ENCODE data around the gene SLC29A1.

DNA sequence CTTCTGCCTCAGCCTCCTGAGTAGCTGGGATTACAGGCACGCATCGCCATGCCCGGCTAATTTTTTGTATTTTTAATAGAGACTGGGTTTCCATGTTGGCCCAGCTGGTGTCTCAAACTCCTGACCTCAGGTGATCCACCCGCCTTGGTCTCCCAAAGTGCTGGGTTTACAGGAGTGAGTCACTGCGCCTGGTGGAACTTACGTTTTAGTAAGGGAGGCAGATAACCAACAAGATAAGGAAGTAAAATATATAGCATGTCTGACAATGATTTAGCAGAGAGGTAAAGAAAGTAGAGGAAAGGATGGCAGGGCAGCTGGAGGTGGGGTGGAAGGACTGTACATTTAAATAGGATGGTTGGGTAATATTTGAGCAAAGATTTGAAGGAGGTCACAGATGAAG is 19.4 kb upstream of the SLC29A1 start:
- TF ChIP-seq GLIS3 (CRISPR knock-in tag; IDR thresholded peaks at IDR 0.05) (no peak), BACH2 (CRISPR knock-in tag; IDR thresholded peaks at IDR 0.05; ENCODE audit: borderline replicate concordance) (no peak), ZNF70 (CRISPR knock-in tag; IDR thresholded peaks at IDR 0.05) (no peak), SNAI2 (CRISPR knock-in tag; IDR thresholded peaks at IDR 0.05) (no peak), TOX (CRISPR knock-in tag; IDR thresholded peaks at IDR 0.05; ENCODE audit: borderline replicate concordance) (no peak), RARB (CRISPR knock-in tag; IDR thresholded peaks at IDR 0.05) (no peak)
- TF ChIP-seq, protein P1, sequence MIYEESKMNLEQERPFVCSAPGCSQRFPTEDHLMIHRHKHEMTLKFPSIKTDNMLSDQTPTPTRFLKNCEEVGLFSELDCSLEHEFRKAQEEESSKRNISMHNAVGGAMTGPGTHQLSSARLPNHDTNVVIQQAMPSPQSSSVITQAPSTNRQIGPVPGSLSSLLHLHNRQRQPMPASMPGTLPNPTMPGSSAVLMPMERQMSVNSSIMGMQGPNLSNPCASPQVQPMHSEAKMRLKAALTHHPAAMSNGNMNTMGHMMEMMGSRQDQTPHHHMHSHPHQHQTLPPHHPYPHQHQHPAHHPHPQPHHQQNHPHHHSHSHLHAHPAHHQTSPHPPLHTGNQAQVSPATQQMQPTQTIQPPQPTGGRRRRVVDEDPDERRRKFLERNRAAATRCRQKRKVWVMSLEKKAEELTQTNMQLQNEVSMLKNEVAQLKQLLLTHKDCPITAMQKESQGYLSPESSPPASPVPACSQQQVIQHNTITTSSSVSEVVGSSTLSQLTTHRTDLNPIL (CRISPR knock-in tag; IDR thresholded peaks at IDR 0.05; ENCODE audit: low read depth): no peak
- TF ChIP-seq, protein P2, sequence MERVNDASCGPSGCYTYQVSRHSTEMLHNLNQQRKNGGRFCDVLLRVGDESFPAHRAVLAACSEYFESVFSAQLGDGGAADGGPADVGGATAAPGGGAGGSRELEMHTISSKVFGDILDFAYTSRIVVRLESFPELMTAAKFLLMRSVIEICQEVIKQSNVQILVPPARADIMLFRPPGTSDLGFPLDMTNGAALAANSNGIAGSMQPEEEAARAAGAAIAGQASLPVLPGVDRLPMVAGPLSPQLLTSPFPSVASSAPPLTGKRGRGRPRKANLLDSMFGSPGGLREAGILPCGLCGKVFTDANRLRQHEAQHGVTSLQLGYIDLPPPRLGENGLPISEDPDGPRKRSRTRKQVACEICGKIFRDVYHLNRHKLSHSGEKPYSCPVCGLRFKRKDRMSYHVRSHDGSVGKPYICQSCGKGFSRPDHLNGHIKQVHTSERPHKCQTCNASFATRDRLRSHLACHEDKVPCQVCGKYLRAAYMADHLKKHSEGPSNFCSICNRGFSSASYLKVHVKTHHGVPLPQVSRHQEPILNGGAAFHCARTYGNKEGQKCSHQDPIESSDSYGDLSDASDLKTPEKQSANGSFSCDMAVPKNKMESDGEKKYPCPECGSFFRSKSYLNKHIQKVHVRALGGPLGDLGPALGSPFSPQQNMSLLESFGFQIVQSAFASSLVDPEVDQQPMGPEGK (CRISPR knock-in tag; IDR thresholded peaks at IDR 0.05; ENCODE audit: borderline replicate concordance): no peak
